HAP-1 (cell line): ENCODE measurements around the gene CHST11.
"Not testable (repeated sequence)": the region's sequence is repeated elsewhere in the genome, so short reads cannot be mapped to it uniquely, and the experiment has no call there.

Experiments used
- DNase-seq, 2 experiments: peaks; one replicate each; pipeline ENCODE4 v3.0.0-alpha.2; 2016 to 2020; ENCODE audit warnings: low spot score in 2 of 2
- H3K27me3 ChIP-seq: fragments of 250-450 bp; sonication (Bioruptor Pico); 2 replicates; pipeline ENCODE4 v1.5.1; 2020; ENCODE audit warnings: low read depth, mild to moderate bottlenecking, moderate library complexity
- H3K36me3 ChIP-seq: fragments of 250-450 bp; sonication (Bioruptor Pico); replicated peaks from 2 replicates; pipeline ENCODE4 v1.5.1; 2020; ENCODE audit warnings: mild to moderate bottlenecking
- H3K4me1 ChIP-seq: fragments of 250-450 bp; sonication (Bioruptor Pico); 2 replicates; pipeline ENCODE4 v1.5.1; 2020; ENCODE audit warnings: mild to moderate bottlenecking
- H3K4me3 ChIP-seq: fragments of 250-450 bp; sonication (Bioruptor Pico); 2 replicates; pipeline ENCODE4 v1.5.1; 2020; ENCODE audit warnings: mild to moderate bottlenecking, moderate library complexity
- H3K9me3 ChIP-seq: fragments of 250-450 bp; sonication (Bioruptor Pico); 2 replicates; pipeline ENCODE4 v1.5.1; 2020; ENCODE audit warnings: mild to moderate bottlenecking, moderate library complexity
- in situ Hi-C: fragments of 300-500 bp; cut with MboI; formaldehyde crosslinking; loops from 3 replicates; pipeline ENCODE4 v1.14.3; 2020; ENCODE audit warnings: low sequenced_read_pairs, inconsistent platforms, mixed read lengths

Gene CHST11

GRCh38 chr12:104514092-104514810 is 57.5 kb downstream of the CHST11 start:
- H3K27me3 ChIP-seq: no peaks in the 10 kb centered on the region
- no peaks in the 10 kb centered on the region for H3K36me3 ChIP-seq
- DNase-seq: no peak
- no peak overlapping the region for H3K4me3 ChIP-seq
- H3K4me1 ChIP-seq: peaks cover 8% of the 10 kb centered on the region
- in situ Hi-C loops: no loop called here
- H3K9me3 ChIP-seq: no peaks in the 10 kb centered on the region

- H3K27me3 ChIP-seq: no peaks in the 10 kb centered on the region
- H3K4me1 ChIP-seq: no peaks in the 10 kb centered on the region; the same call in none of the 2 replicates
- no peak overlapping the region for H3K4me3 ChIP-seq
- no peaks in the 10 kb centered on the region for H3K9me3 ChIP-seq
- H3K36me3 ChIP-seq: no peaks in the 10 kb centered on the region; the same call in 1 of the 2 replicates
- DNase-seq: no peak
- in situ Hi-C loops: no loop called here
Measured at GRCh38 chr12:104515899-104516298, 59.2 kb downstream of the CHST11 start.

- no peaks in the 10 kb centered on the region; the same call in 1 of the 2 replicates for H3K36me3 ChIP-seq
- H3K4me3 ChIP-seq: no peak overlapping the region
- in situ Hi-C loops: no loop called here
- H3K9me3 ChIP-seq: no peaks in the 10 kb centered on the region
- no peak for DNase-seq
- no peaks in the 10 kb centered on the region for H3K27me3 ChIP-seq
- no peaks in the 10 kb centered on the region; the same call in none of the 2 replicates for H3K4me1 ChIP-seq
Measured at GRCh38 chr12:104516821-104517220, 60.1 kb downstream of the CHST11 start.

DNA sequence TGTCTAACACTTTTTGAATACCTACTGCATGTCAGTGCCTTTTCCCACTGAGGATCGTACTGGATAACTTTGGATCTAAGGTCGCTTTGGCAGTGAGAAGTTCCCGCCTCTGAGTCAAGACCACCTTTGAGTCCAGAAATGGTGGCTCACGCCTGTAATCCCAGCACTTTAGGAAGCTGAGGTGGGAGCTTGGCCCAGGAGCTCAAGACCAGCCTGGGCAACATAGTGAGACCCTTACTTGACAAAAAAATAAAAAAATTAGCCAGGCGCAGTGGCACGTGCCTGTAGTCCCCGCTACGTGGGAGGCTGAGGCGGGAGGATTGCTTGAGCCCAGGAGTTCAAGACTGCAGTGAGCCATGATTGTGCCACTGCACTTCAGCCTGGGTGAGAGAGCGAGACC is 61.1 kb downstream of the CHST11 start:
- Histone ChIP-seq H3K9me3 (no peaks in the 10 kb centered on the region), H3K4me1 (no peaks in the 10 kb centered on the region; the same call in none of the 2 replicates), H3K27me3 (no peaks in the 10 kb centered on the region), H3K4me3 (no peak overlapping the region), H3K36me3 (no peaks in the 10 kb centered on the region; the same call in 1 of the 2 replicates)
- DNase-seq: no peak
- in situ Hi-C loops: no loop called here

DNA sequence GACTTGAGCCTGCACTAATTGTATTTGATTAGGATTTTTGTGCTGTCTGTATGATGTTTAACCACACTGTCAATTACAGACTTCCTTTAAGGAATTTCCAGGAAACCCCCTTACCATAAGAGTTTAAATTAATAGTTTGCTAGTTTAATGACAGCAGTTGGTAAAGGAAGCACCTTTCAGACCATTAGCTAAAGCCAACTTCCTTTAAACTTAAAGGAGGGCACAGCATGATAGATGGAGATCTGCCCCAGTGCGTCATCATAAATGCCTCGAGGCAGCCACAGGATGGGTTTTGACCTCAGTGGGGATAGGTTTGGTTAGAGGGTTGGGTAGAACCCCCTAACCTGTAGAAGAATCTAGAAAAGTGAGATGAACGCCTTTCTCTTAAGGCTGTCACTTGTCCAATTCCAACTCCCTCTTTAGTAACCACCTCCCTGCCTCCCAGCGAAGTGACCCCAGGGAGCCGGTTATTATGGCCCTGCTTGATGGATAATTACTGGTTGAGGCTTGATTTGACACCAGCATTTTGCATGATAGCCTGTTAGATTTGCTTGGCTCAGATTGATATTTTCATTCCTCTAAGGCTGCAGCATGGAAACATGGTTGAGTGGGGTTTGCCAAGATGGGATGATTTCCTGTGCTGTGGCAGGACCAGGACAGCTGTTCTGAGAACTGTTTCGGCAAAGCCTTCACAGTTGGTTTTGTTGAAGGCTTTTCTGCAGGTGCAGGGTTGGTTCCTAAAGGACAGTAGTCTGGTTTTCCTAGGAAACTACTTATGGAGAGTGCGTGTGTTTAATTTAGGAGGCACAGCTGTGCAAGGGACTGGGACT is 62.7 kb downstream of the CHST11 start:
- H3K4me3 ChIP-seq: no peak overlapping the region
- in situ Hi-C loops: no loop called here

DNA sequence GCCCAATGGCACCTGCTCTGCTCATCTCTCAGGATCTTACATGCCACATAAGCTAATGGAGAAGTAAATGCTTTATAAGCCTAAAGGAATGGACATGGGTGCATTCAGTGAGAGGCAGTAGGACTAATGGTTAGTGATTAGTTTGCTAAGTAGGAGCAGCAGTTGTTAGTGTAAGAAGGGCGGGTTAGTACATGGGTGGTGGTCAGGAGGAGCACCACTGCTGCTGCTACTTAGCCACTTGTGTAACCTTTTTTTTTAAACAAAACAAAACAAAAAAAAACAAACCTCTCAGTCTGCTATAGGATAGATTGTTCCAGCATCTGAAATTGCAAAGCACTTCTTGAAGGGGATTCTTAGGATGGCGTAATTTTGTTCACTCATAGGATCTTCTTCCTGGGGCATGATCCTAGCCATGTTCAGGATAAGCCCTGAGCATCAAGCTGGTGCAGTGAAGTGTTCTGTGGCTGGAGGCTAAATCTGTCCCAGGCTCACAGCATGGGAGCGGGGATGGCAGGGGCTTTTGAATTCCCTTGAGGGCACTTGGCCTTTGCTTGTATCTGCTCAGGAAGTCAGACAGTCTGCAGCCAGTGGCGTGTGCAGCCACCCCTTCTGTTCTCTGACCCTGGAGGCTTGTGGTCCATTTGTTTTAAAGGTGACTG is 63.6 kb downstream of the CHST11 start:
- in situ Hi-C loops: no loop called here
- Histone ChIP-seq H3K4me3 (no peak overlapping the region), H3K9me3 (no peaks in the 10 kb centered on the region), H3K36me3 (no peaks in the 10 kb centered on the region; the same call in 1 of the 2 replicates), H3K27me3 (no peaks in the 10 kb centered on the region), H3K4me1 (no peaks in the 10 kb centered on the region; the same call in none of the 2 replicates)
- DNase-seq: peak in 1 of 2 experiments; percentile 16

More for the DNA sequence above, 62.7 kb downstream of the CHST11 start:
- Histone ChIP-seq H3K4me1 (no peaks in the 10 kb centered on the region; the same call in none of the 2 replicates), H3K9me3 (no peaks in the 10 kb centered on the region), H3K27me3 (no peaks in the 10 kb centered on the region), H3K36me3 (no peaks in the 10 kb centered on the region; the same call in 1 of the 2 replicates)
- DNase-seq: no peak

DNA sequence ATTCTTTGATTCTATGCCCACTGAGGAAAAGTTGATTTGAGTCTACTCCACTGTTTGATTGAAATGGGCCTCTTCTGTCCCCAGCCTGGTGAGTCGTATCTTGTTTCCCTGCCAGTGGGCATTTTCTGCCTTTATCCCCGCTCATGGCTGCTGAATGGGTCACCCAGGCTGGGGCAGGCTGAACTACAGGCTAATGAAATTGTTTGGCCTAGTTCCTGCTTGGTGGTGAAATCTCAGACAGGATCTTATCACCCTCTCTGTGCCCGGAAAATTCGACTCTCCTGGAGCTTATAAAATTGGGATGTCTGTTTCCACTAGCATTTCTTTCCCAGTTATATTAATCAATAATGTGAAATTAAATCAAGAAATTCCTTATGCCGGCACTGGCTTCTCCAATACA is 65.0 kb downstream of the CHST11 start:
- no peak for DNase-seq
- in situ Hi-C loops: no loop called here
- H3K4me1 ChIP-seq: no peaks in the 10 kb centered on the region; the same call in 1 of the 2 replicates

GRCh38 chr12:104522985-104523722 is 66.4 kb downstream of the CHST11 start:
- no peaks in the 10 kb centered on the region for H3K27me3 ChIP-seq
- no peaks in the 10 kb centered on the region; the same call in 1 of the 2 replicates for H3K4me1 ChIP-seq
- H3K36me3 ChIP-seq: no peaks in the 10 kb centered on the region; the same call in 1 of the 2 replicates
- no peak for DNase-seq
- H3K4me3 ChIP-seq: no peak overlapping the region
- in situ Hi-C loops: no loop called here
- H3K9me3 ChIP-seq: no peaks in the 10 kb centered on the region

More for the DNA sequence above, 65.0 kb downstream of the CHST11 start:
- no peaks in the 10 kb centered on the region for H3K27me3 ChIP-seq
- no peaks in the 10 kb centered on the region for H3K9me3 ChIP-seq
- H3K4me3 ChIP-seq: no peak overlapping the region
- H3K36me3 ChIP-seq: no peaks in the 10 kb centered on the region; the same call in 1 of the 2 replicates

DNA sequence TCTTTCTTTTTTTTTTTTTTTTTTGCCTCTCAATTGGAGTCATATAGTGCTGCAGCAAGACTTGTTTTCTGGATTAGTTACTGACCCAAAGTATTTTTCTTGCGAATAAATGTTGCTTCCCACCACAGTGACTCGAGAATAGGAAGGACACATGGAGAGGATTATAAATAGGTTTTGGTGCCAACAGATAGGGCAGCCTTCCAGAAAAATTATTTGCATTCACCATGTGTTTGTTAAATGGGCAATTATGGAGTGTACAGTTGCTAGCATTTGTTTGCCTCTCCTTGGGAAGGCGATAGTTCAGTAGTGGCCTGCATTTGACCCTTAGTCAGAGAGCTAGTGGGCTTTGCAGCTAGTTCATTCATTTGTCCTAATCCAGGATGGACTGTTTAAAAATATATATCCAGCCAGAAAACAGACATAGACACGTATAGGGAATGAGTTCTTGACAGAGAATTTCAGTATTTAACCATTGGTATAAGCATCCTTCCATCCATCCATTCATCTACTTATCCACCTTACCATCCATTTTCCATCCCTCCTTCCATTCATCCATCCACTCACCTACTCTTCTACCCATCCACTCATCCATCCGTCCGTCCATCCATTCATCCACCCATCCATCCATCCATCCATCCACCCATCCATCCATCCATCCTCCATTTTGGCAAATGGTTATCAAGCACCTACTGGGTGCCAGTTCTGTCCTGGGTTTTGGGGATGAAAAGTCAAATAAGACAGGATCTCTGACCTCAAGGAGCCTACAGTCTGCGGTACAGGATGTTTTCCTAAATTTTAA is 67.5 kb downstream of the CHST11 start:
- no peak overlapping the region for H3K4me3 ChIP-seq
- H3K36me3 ChIP-seq: no peaks in the 10 kb centered on the region; the same call in 1 of the 2 replicates
- no peaks in the 10 kb centered on the region; the same call in 1 of the 2 replicates for H3K4me1 ChIP-seq
- H3K27me3 ChIP-seq: no peaks in the 10 kb centered on the region
- H3K9me3 ChIP-seq: no peaks in the 10 kb centered on the region; the same call in 1 of the 2 replicates
- DNase-seq: no peak
- in situ Hi-C loops: no loop called here

- Histone ChIP-seq H3K36me3 (no peaks in the 10 kb centered on the region), H3K4me3 (no peak overlapping the region), H3K4me1 (no peaks in the 10 kb centered on the region), H3K9me3 (no peaks in the 10 kb centered on the region; the same call in 1 of the 2 replicates), H3K27me3 (no peaks in the 10 kb centered on the region)
- DNase-seq: no peak
- in situ Hi-C loops: no loop called here
Measured at GRCh38 chr12:104526320-104526719, 69.6 kb downstream of the CHST11 start.

DNA sequence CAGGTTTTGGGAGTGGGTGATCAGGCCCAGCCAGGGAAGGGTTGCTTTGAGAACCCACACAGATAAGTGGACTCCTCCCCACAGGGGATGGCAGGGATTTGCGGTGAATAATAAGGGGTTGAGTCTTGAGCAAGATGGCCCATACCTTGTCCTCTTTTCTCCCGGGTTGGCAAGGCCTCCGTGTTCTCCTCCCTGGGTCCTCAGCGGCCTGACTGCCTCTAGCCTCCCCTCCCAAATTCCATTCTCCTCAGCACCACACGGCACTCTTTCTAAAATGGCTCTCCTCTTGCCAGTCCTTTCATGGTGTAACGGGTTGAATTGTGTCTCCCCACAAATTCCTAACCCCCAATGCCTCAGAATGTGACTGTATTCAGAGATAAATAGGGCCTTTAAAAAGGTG is 70.0 kb downstream of the CHST11 start:
- H3K36me3 ChIP-seq: no peaks in the 10 kb centered on the region
- in situ Hi-C loops: no loop called here

GRCh38 chr12:104527653-104528052 is 70.9 kb downstream of the CHST11 start:
- DNase-seq, H3K4me1 ChIP-seq, in situ Hi-C loops, H3K27me3 ChIP-seq, H3K36me3 ChIP-seq, H3K4me3 ChIP-seq, H3K9me3 ChIP-seq: not testable (repeated sequence)

More for the DNA sequence above, 70.0 kb downstream of the CHST11 start:
- H3K4me3 ChIP-seq: no peak overlapping the region
- no peak for DNase-seq
- no peaks in the 10 kb centered on the region for H3K4me1 ChIP-seq
- H3K9me3 ChIP-seq: no peaks in the 10 kb centered on the region; the same call in 1 of the 2 replicates
- no peaks in the 10 kb centered on the region for H3K27me3 ChIP-seq
